ENCODE measurements around the gene RORC. TPM values are rescaled to one million over a fixed set of nuclear protein-coding genes. Genes with fewer than 3 reads are reported as not detected.

RORC gene
- polyA plus RNA-seq, 3 donors = 0.03 TPM; not detected in 2

GRCh38 chr1:151832318-151832980 is 847 bp upstream of the RORC start:
- no peak overlapping the region for H3K4me3 ChIP-seq (replicated peaks in 1 of 3; ENCODE audit: low read depth in 2 of 3, low read length in 3 of 3)

GRCh38 chr1:151831256-151831591 is 378 bp downstream of the RORC start:
- no peaks in the 10 kb centered on the region for H3K27me3 ChIP-seq (ENCODE audit: control insufficient read depth in 2 of 2, insufficient read depth in 2 of 2, low read length in 2 of 2)
- peaks cover 66 to 89% of the 10 kb centered on the region in 2 donors for H3K4me1 ChIP-seq (ENCODE audit: control insufficient read depth in 1 of 2, insufficient read depth in 2 of 2, low read length in 2 of 2)
- Mint-ChIP-seq H3K27me3 (ENCODE audit: low read depth in 3 of 3) (peaks cover 1 to 18% (median 4%) of the 10 kb centered on the region in 3 donors), H3K4me1 (peaks cover 81% of the 10 kb centered on the region), H3K36me3 (no peaks in the 10 kb centered on the region), H3K4me3 (no peak overlapping the region), H3K9me3 (no peaks in the 10 kb centered on the region), H3K27ac (peak overlapping the region in 1 of 7 donors; percentile 36)
- no peaks in the 10 kb centered on the region for H3K79me2 ChIP-seq (ENCODE audit: insufficient read depth, low read length)
- no peaks in the 10 kb centered on the region for H4K20me1 ChIP-seq (ENCODE audit: insufficient read depth, low read length)
- H3K36me3 ChIP-seq (replicated peaks in 1 of 2; ENCODE audit: control insufficient read depth in 1 of 2, insufficient read depth in 2 of 2, low read length in 2 of 2) = no peaks in the 10 kb centered on the region
- H3K9me3 ChIP-seq (replicated peaks in 1 of 2; ENCODE audit: control insufficient read depth in 1 of 2, insufficient read depth in 1 of 2, low read length in 2 of 2) = no peaks in the 10 kb centered on the region
- intact Hi-C loops (cut with micrococcal nuclease) = no loop called here
- no peak overlapping the region for H3K27ac ChIP-seq (ENCODE audit: low read depth in 1 of 2, low read length in 2 of 2)
- WGBS (ENCODE audit: insufficient coverage) = 65% methylated on average over 4 of the region's 4 CpGs
- no peak overlapping the region for H3K4me3 ChIP-seq (replicated peaks in 1 of 3; ENCODE audit: low read depth in 2 of 3, low read length in 3 of 3)
- TF ChIP-seq CTCF (IDR thresholded peaks at IDR 0.05) = no peak
- DNase-seq = no peak
- no peak overlapping the region for H3K9ac ChIP-seq (ENCODE audit: insufficient read depth, low read length, poor library complexity, severe bottlenecking)
- no peak overlapping the region for H3K4me2 ChIP-seq (replicated peaks; ENCODE audit: extremely low read depth, low read length, poor library complexity, severe bottlenecking)
- H2AFZ ChIP-seq (ENCODE audit: insufficient read depth, low read depth, low read length, poor library complexity, severe bottlenecking) = peak overlapping the region; percentile 23

More at GRCh38 chr1:151832318-151832980, 847 bp upstream of the RORC start:
- Mint-ChIP-seq H3K36me3 (peaks cover 1 to 6% of the 10 kb centered on the region in 2 donors), H3K4me3 (no peak overlapping the region), H3K4me1 (peaks cover 93% of the 10 kb centered on the region), H3K27me3 (ENCODE audit: low read depth in 3 of 3) (peaks cover 10 to 26% (median 16%) of the 10 kb centered on the region in 3 donors), H3K9me3 (peaks cover 0 to 5% (median 2%) of the 10 kb centered on the region in 7 donors), H3K27ac (no peak overlapping the region)
- Histone ChIP-seq H3K27ac (ENCODE audit: low read depth in 1 of 2, low read length in 2 of 2) (no peak overlapping the region), H3K36me3 (replicated peaks in 1 of 2; ENCODE audit: control insufficient read depth in 1 of 2, insufficient read depth in 2 of 2, low read length in 2 of 2) (no peaks in the 10 kb centered on the region), H3K79me2 (ENCODE audit: insufficient read depth, low read length) (no peaks in the 10 kb centered on the region), H3K27me3 (ENCODE audit: control insufficient read depth in 2 of 2, insufficient read depth in 2 of 2, low read length in 2 of 2) (peaks cover 8 to 9% of the 10 kb centered on the region in 2 donors), H3K9me3 (replicated peaks in 1 of 2; ENCODE audit: control insufficient read depth in 1 of 2, insufficient read depth in 1 of 2, low read length in 2 of 2) (no peaks in the 10 kb centered on the region), H4K20me1 (ENCODE audit: insufficient read depth, low read length) (no peaks in the 10 kb centered on the region), H3K9ac (ENCODE audit: insufficient read depth, low read length, poor library complexity, severe bottlenecking) (peak overlapping the region; percentile 15), H2AFZ (ENCODE audit: insufficient read depth, low read depth, low read length, poor library complexity, severe bottlenecking) (peak overlapping the region; percentile 41), H3K4me2 (replicated peaks; ENCODE audit: extremely low read depth, low read length, poor library complexity, severe bottlenecking) (no peak overlapping the region), H3K4me1 (ENCODE audit: control insufficient read depth in 1 of 2, insufficient read depth in 2 of 2, low read length in 2 of 2) (peaks cover 69 to 100% of the 10 kb centered on the region in 2 donors)
- DNase-seq = no peak
- no peak for TF ChIP-seq CTCF (IDR thresholded peaks at IDR 0.05)
- intact Hi-C loops (cut with micrococcal nuclease) = no loop called here
- WGBS (ENCODE audit: insufficient coverage) = 50% methylated on average over 7 of the region's 10 CpGs
